ENCODE results near the gene ULK1.

- no peak for TF ChIP-seq CTCF (IDR thresholded peaks at IDR 0.05)
- TF ChIP-seq POLR2A (IDR thresholded peaks at IDR 0.05): no peak
Measured at GRCh38 chr12:131900397-131900796, 6.0 kb downstream of the ULK1 start.

All from adrenal gland (tissue), 5 donors.